NB4 (cell line): ENCODE data around the gene LHX1.

Experiments
- CTCF ChIP-seq: IDR thresholded peaks from one replicate; pipeline ENCODE4 v1.5.1; 2012; ENCODE audit warnings: low read depth, low read length
- MAX ChIP-seq: IDR thresholded peaks from 2 replicates; pipeline ENCODE4 v1.6.1; 2011; ENCODE audit warnings: low read depth, low read length
- MYC ChIP-seq: IDR thresholded peaks from 2 replicates; pipeline ENCODE4 v1.6.1; 2011; ENCODE audit warnings: low read depth, low read length
- POLR2A ChIP-seq: IDR thresholded peaks from 2 replicates; pipeline ENCODE4 v1.6.1; 2011; ENCODE audit warnings: mild to moderate bottlenecking; ENCODE audit not compliant: insufficient read length; ENCODE audit errors: extremely low read depth

- TF ChIP-seq CTCF (no peak), POLR2A (no peak), MYC (no peak), MAX (no peak)
Measured at GRCh38 chr17:36919407-36919968, 17.8 kb upstream of the LHX1 start.
